ENCODE measurements around the gene PARD3B. TPM values are rescaled to one million over a fixed set of nuclear protein-coding genes. Genes with fewer than 3 reads are reported as not detected.

The PARD3B gene
- total RNA-seq, 1 experiment from 2014 or later = 6.4 TPM

GRCh38 chr2:204681412-204681811 lies 136.1 kb downstream of the PARD3B start:
- no peak overlapping the region for H4K8ac ChIP-seq (replicated peaks; ENCODE audit: insufficient read length, low read depth, low read length)
- H3K9me3 ChIP-seq (ENCODE audit: control insufficient read depth, low read depth, low read length) = no peaks in the 10 kb centered on the region
- no peak overlapping the region for H3T11ph ChIP-seq (ENCODE audit: low read length)
- Mint-ChIP-seq H3K36me3 (ENCODE audit: insufficient read depth in 1 of 3, low read depth in 3 of 3) (no peaks in the 10 kb centered on the region), H3K27me3 (ENCODE audit: low read depth) (no peaks in the 10 kb centered on the region), H3K4me3 (no peak overlapping the region), H3K4me1 (no peaks in the 10 kb centered on the region), H3K27ac (peak overlapping the region in 1 of 3 experiments; percentile 16; a peak in 1 of 7 replicates), H3K9me3 (no peaks in the 10 kb centered on the region)
- H2AFZ ChIP-seq (ENCODE audit: low read length) = no peak overlapping the region
- no peak overlapping the region for H2BK12ac ChIP-seq (ENCODE audit: insufficient read length, low read depth, low read length)
- no peak for TF ChIP-seq CTCF (conservative IDR thresholded peaks at IDR 0.05)
- H3K79me1 ChIP-seq (ENCODE audit: insufficient read depth, low read depth, low read length, poor library complexity, severe bottlenecking) = no peaks in the 10 kb centered on the region
- no peak overlapping the region for H2AK5ac ChIP-seq (ENCODE audit: insufficient read length, low read length)
- H4K91ac ChIP-seq (ENCODE audit: insufficient read length, low read depth, low read length) = no peak overlapping the region
- H3K23me2 ChIP-seq (ENCODE audit: insufficient read length, low read depth, low read length, poor library complexity, severe bottlenecking) = no peaks in the 10 kb centered on the region
- H3K14ac ChIP-seq (ENCODE audit: insufficient read depth, low read length) = no peak overlapping the region
- no peaks in the 10 kb centered on the region for H4K20me1 ChIP-seq (ENCODE audit: control insufficient read depth, insufficient read depth, insufficient read length)
- H3K27ac ChIP-seq (ENCODE audit: insufficient read length, low read depth, low read length) = no peak overlapping the region
- no peak overlapping the region for H3K4ac ChIP-seq (ENCODE audit: low read depth, low read length)
- H3K4me1 ChIP-seq (ENCODE audit: insufficient read depth, low read length) = no peaks in the 10 kb centered on the region
- H3K56ac ChIP-seq (ENCODE audit: insufficient read length, low read depth, low read length) = no peak overlapping the region
- no peak for DNase-seq
- H3K27me3 ChIP-seq (ENCODE audit: insufficient read depth, low read length) = no peaks in the 10 kb centered on the region
- H3K23ac ChIP-seq (ENCODE audit: insufficient read length, low read depth, low read length) = no peak overlapping the region
- H3K4me2 ChIP-seq (ENCODE audit: insufficient read depth, insufficient read length, low read length) = no peak overlapping the region
- no peaks in the 10 kb centered on the region for H3K79me2 ChIP-seq (ENCODE audit: insufficient read depth, low read length)
- H2BK5ac ChIP-seq (ENCODE audit: insufficient read length, low read length) = no peak overlapping the region
- WGBS (ENCODE audit: extremely low coverage, insufficient read length, low lambda C conversion rate) = no CpG with 5 or more reads among the region's 2 CpGs
- no peak overlapping the region for H2BK15ac ChIP-seq (ENCODE audit: low read depth, low read length)
- H3K9ac ChIP-seq (ENCODE audit: extremely low read depth, insufficient read length, low read length) = no peak overlapping the region
- no peak overlapping the region for H2BK120ac ChIP-seq (ENCODE audit: low read depth, low read length, poor library complexity, severe bottlenecking)
- H3K18ac ChIP-seq (ENCODE audit: insufficient read length, low read depth, low read length) = no peak overlapping the region
- no peak overlapping the region for H2BK20ac ChIP-seq (ENCODE audit: low read depth, low read length, poor library complexity, severe bottlenecking)
- H4K5ac ChIP-seq (ENCODE audit: insufficient read length, low read depth, low read length) = no peak overlapping the region

All from H9 (cell line).